Cardiac muscle cell (in vitro differentiated cells and primary cell): Measurements from ENCODE around the gene AADACL3. TPM values are rescaled to one million over a fixed set of nuclear protein-coding genes. Genes with fewer than 3 reads are reported as not detected.
A peak's percentile ranks its signal among the peaks of the same experiment; 100 is the strongest.

Experiments
- DNase-seq, 2 donors: peaks; one replicate each; pipeline versions ENCODE4 v3.0.0 to v3.0.0-alpha.2; 2010 to 2017; ENCODE audit warnings: low read depth in 1 of 2, low spot score in 1 of 2
- H3K27ac ChIP-seq: fragments of 200-600 bp; sonication (generic); 2 replicates; pipeline ENCODE4 v1.5.1; 2016
- H3K27me3 ChIP-seq: fragments of 200-600 bp; sonication (generic); 2 replicates; pipeline ENCODE4 v1.6.0; 2016; ENCODE audit warnings: control low read depth
- H3K36me3 ChIP-seq: fragments of 200-600 bp; sonication (generic); 2 replicates; pipeline ENCODE4 v1.5.1; 2016; ENCODE audit warnings: control low read depth
- H3K4me1 ChIP-seq: fragments of 200-600 bp; sonication (generic); 2 replicates; pipeline ENCODE4 v1.8.1; 2017; ENCODE audit warnings: low read depth, mild to moderate bottlenecking, mixed run types
- H3K4me3 ChIP-seq: fragments of 200-600 bp; sonication (generic); 2 replicates; pipeline ENCODE4 v1.5.1; 2016; ENCODE audit warnings: mild to moderate bottlenecking
- H3K9me3 ChIP-seq: fragments of 200-600 bp; sonication (generic); 2 replicates; pipeline ENCODE4 v1.5.1; 2017; ENCODE audit warnings: low read depth, mild to moderate bottlenecking, control low read depth
- CTCF ChIP-seq: IDR thresholded peaks from 2 replicates; pipeline ENCODE4 v1.5.1; 2012; ENCODE audit warnings: low read depth, mild to moderate bottlenecking, low read length
- polyA plus RNA-seq: library from polyadenylated mRNA; unstranded; fragments of >200 nt; fragmentation: Nextera tagmentation; extraction: Ambion mirVana; gene quantifications from 2 replicates; pipeline ENCODE4 v1.2.1, GENCODE V29; 2016
- total RNA-seq: library from RNA; depleted of rRNA; stranded (reverse); fragments of >200 nt; gene quantifications from 2 replicates; pipeline ENCODE4 v1.2.3, GENCODE V29; 2016

The AADACL3 gene
- total and polyA plus RNA-seq, 2 experiments from 2014 or later: not detected

- no peak overlapping the region for H3K4me3 ChIP-seq
- TF ChIP-seq CTCF: no peak
- H3K27ac ChIP-seq: no peak overlapping the region
- no peak for DNase-seq
- H3K4me1 ChIP-seq: no peaks in the 10 kb centered on the region
- H3K27me3 ChIP-seq: no peaks in the 10 kb centered on the region
- no peaks in the 10 kb centered on the region for H3K9me3 ChIP-seq
- no peaks in the 10 kb centered on the region for H3K36me3 ChIP-seq
Observed at GRCh38 chr1:12677565-12677964, 38.3 kb upstream of the AADACL3 start.

DNA sequence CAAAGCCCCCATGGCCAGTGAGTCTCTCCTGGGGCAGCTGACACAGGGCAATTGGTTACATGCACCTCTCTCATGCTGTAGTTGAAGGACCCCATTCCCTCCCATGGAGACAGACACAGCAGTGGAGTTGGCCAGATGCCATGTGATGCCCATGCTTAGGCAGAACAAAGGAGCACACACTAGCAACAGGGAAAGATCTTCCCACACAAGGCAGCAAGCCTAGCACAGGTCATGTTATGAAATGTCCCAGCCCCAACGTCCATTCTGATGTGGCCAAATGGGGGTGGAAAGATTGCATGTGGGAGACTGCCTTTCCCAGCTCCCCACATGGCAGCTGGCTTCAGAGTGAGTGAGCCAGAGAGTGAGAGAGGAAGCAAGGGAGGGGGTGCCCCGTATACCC, 37.6 kb upstream of the AADACL3 start:
- Histone ChIP-seq H3K4me3 (no peak overlapping the region), H3K36me3 (no peaks in the 10 kb centered on the region), H3K9me3 (no peaks in the 10 kb centered on the region), H3K4me1 (no peaks in the 10 kb centered on the region), H3K27me3 (no peaks in the 10 kb centered on the region), H3K27ac (no peak overlapping the region)
- TF ChIP-seq CTCF: no peak
- DNase-seq: peak in 1 of 2 donors; percentile 4

DNA sequence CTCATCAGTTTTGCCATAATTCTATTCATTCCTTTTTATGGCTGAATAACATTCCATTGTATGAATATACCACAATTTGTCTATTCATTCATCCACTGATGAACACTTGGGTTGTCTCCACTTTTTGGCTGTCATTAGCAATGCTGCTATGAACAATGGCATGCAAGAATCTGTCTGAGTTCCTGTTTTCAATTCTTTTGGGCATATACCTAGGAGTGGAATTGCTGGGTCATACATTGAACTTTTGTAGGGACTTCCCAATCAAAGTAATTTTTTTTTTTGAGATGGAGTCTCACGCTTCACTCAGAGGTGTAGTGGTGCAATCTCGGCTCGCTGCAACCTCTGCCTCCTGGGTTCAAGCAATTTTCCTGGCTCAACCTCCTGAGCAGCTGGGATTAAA, 37.1 kb upstream of the AADACL3 start:
- Histone ChIP-seq H3K4me3 (no peak overlapping the region), H3K9me3 (no peaks in the 10 kb centered on the region), H3K27me3 (no peaks in the 10 kb centered on the region), H3K36me3 (no peaks in the 10 kb centered on the region), H3K27ac (no peak overlapping the region), H3K4me1 (no peaks in the 10 kb centered on the region)
- no peak for DNase-seq
- no peak for TF ChIP-seq CTCF

DNA sequence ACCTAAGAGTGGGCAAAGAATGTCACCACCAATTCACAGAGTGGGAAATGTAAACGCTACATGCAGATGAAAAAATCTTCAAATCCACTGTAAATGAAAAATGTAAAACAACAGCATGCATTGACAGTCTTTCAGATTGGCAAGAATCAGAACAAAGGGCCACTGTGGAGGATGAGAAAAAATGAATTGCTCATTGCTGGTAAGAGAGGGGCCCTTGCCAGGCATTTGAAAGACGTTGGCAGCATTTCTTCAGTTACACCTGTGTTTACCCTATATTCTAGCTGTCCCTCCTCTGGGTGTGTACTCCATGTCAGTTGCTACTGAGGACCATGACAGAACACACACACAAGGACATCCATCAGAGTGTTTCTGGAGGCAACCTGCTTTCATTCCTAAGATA, 25.8 kb upstream of the AADACL3 start:
- no peaks in the 10 kb centered on the region for H3K9me3 ChIP-seq
- no peak for TF ChIP-seq CTCF

GRCh38 chr1:12692967-12693782, 22.7 kb upstream of the AADACL3 start:
- Histone ChIP-seq H3K27ac (no peak overlapping the region), H3K4me3 (no peak overlapping the region), H3K4me1 (no peaks in the 10 kb centered on the region), H3K36me3 (no peaks in the 10 kb centered on the region), H3K27me3 (no peaks in the 10 kb centered on the region), H3K9me3 (no peaks in the 10 kb centered on the region)
- TF ChIP-seq CTCF: no peak
- DNase-seq: peak in 1 of 2 donors; percentile 80

More for the DNA sequence above, 25.8 kb upstream of the AADACL3 start:
- no peak overlapping the region for H3K27ac ChIP-seq
- no peak overlapping the region for H3K4me3 ChIP-seq
- H3K36me3 ChIP-seq: no peaks in the 10 kb centered on the region
- H3K4me1 ChIP-seq: no peaks in the 10 kb centered on the region
- no peaks in the 10 kb centered on the region for H3K27me3 ChIP-seq
- DNase-seq: no peak
